Measurements from ENCODE around the gene ELL. TPM values are rescaled to one million over a fixed set of nuclear protein-coding genes. Genes with fewer than 3 reads are reported as not detected.
A peak's percentile ranks its signal among the peaks of the same experiment; 100 is the strongest.

ELL gene
- total and polyA plus RNA-seq, 9 donors, result 1.6 to 22.3 (median 17.0) TPM

- TF ChIP-seq POLR2A (IDR thresholded peaks at IDR 0.05), result peak; percentile 33
- peak in 1 of 3 donors; percentile 21 for TF ChIP-seq CTCF (IDR thresholded peaks at IDR 0.05)
- no peak for TF ChIP-seq EP300 (IDR thresholded peaks at IDR 0.05)
- peak overlapping the region; percentile 1 for H3K4me3 ChIP-seq
- no peaks in the 10 kb centered on the region for H3K36me3 ChIP-seq
- H3K27me3 ChIP-seq, result no peaks in the 10 kb centered on the region
- DNase-seq, result peak; percentile 89 to 93 (median 90)
- H3K9me3 ChIP-seq, result no peaks in the 10 kb centered on the region
- H3K4me1 ChIP-seq (ENCODE audit: insufficient read depth), result peaks cover 19% of the 10 kb centered on the region
- WGBS, 3 donors, result 1 to 3% (median 2%) methylated on average over 25 of the region's 25 CpGs
- peak overlapping the region; percentile 62 to 91 for H3K27ac ChIP-seq
- intact Hi-C loops (cut with DNase I), result loop anchor here (5.0 to 10.0 kb wide), 4 partner anchors 138 to 221 kb away; partner anchors contain the start of genes IQCN (in 2 of the 4), MPV17L2 (in 1 of the 4) and RAB3A (in 1 of the 4)
These were observed 106.5 kb downstream of the ELL start for GRCh38 chr19:18415178-18415867.

- no peak for TF ChIP-seq POLR2A (IDR thresholded peaks at IDR 0.05)
- TF ChIP-seq CTCF (IDR thresholded peaks at IDR 0.05), result no peak
- TF ChIP-seq EP300 (IDR thresholded peaks at IDR 0.05), result no peak
- H3K36me3 ChIP-seq, result no peaks in the 10 kb centered on the region
- intact Hi-C loops (cut with DNase I), result loop anchor here (5.0 to 10.0 kb wide), 5 partner anchors 67 to 220 kb away; partner anchors contain the start of genes IQCN (in 2 of the 4), MPV17L2 (in 1 of the 4) and RAB3A (in 1 of the 4)
- H3K27me3 ChIP-seq, result no peaks in the 10 kb centered on the region
- WGBS, 3 donors, result 5 to 8% (median 6%) methylated on average over 11 of the region's 11 CpGs
- peak overlapping the region; percentile 1 for H3K4me3 ChIP-seq
- DNase-seq, result peak; percentile 47 to 67 (median 56)
- peak overlapping the region; percentile 62 to 91 for H3K27ac ChIP-seq
- peaks cover 19% of the 10 kb centered on the region for H3K4me1 ChIP-seq (ENCODE audit: insufficient read depth)
- H3K9me3 ChIP-seq, result no peaks in the 10 kb centered on the region
These were observed 107.2 kb downstream of the ELL start for GRCh38 chr19:18414504-18415177.

- Histone ChIP-seq H3K36me3 (no peaks in the 10 kb centered on the region), H3K4me1 (ENCODE audit: insufficient read depth) (peaks cover 9% of the 10 kb centered on the region), H3K27ac (no peak overlapping the region), H3K9me3 (no peaks in the 10 kb centered on the region), H3K27me3 (no peaks in the 10 kb centered on the region), H3K4me3 (no peak overlapping the region)
- 51 to 60% (median 51%) methylated on average over 16 of the region's 16 CpGs for WGBS, 3 donors
- intact Hi-C loops (cut with DNase I), result loop anchor here (5.0 to 10.0 kb wide), 4 partner anchors 65 to 218 kb away; partner anchors contain the start of genes IQCN (in 2 of the 4), MPV17L2 (in 1 of the 4) and RAB3A (in 1 of the 4)
- DNase-seq, result peak in 1 of 5 donors; percentile 44
- TF ChIP-seq EP300 (IDR thresholded peaks at IDR 0.05) (no peak), CTCF (IDR thresholded peaks at IDR 0.05) (no peak), POLR2A (IDR thresholded peaks at IDR 0.05) (no peak)
These were observed 109.1 kb downstream of the ELL start for GRCh38 chr19:18412610-18413239.

- H3K27ac ChIP-seq, result no peak overlapping the region
- DNase-seq, result no peak
- no peaks in the 10 kb centered on the region for H3K9me3 ChIP-seq
- intact Hi-C loops (cut with DNase I), result loop anchor here in 1 of 4 donors (10.0 kb wide), 1 partner anchor 53 kb away; no protein-coding TSS in a partner anchor
- WGBS, 3 donors, result 58 to 69% (median 64%) methylated on average over 10 of the region's 10 CpGs
- H3K27me3 ChIP-seq, result no peaks in the 10 kb centered on the region
- H3K36me3 ChIP-seq, result no peaks in the 10 kb centered on the region
- no peak overlapping the region for H3K4me3 ChIP-seq
- TF ChIP-seq CTCF (IDR thresholded peaks at IDR 0.05) (no peak), EP300 (IDR thresholded peaks at IDR 0.05) (no peak), POLR2A (IDR thresholded peaks at IDR 0.05) (no peak)
- no peaks in the 10 kb centered on the region for H3K4me1 ChIP-seq (ENCODE audit: insufficient read depth)
These were observed 113.8 kb downstream of the ELL start for GRCh38 chr19:18408053-18408476.

All from ovary (tissue), 9 donors.